H9 (cell line): Measurements from ENCODE around the gene AJAP1. TPM values are rescaled to one million over a fixed set of nuclear protein-coding genes. Genes with fewer than 3 reads are reported as not detected.

Source experiments
- DNase-seq: peaks from one replicate; pipeline ENCODE4 v3.0.0-alpha.2; 2017
- H2AFZ ChIP-seq: one replicate; pipeline ENCODE4 v1.6.1; 2013; ENCODE audit warnings: mild to moderate bottlenecking, low read length, control low read depth, moderate library complexity
- H2AK5ac ChIP-seq: 2 replicates; pipeline ENCODE4 v1.6.1; 2013; ENCODE audit warnings: low read length, control low read depth, mixed read lengths; ENCODE audit not compliant: insufficient read length
- H2BK120ac ChIP-seq: one replicate; pipeline ENCODE4 v1.6.1; 2013; ENCODE audit warnings: low read depth, mild to moderate bottlenecking, low read length, control low read depth, inconsistent platforms; ENCODE audit not compliant: poor library complexity, severe bottlenecking
- H2BK12ac ChIP-seq: 2 replicates; pipeline ENCODE4 v1.6.1; 2013; ENCODE audit warnings: low read length, control low read depth, mixed read lengths, low read depth; ENCODE audit not compliant: insufficient read length
- H2BK15ac ChIP-seq: 2 replicates; pipeline ENCODE4 v1.6.1; 2013; ENCODE audit warnings: low read depth, low read length, control low read depth
- H2BK20ac ChIP-seq: one replicate; pipeline ENCODE4 v1.6.1; 2013; ENCODE audit warnings: low read depth, mild to moderate bottlenecking, low read length, control low read depth, inconsistent platforms; ENCODE audit not compliant: poor library complexity, severe bottlenecking
- H2BK5ac ChIP-seq: 2 replicates; pipeline ENCODE4 v1.6.1; 2013; ENCODE audit warnings: low read length, control low read depth, mixed read lengths; ENCODE audit not compliant: insufficient read length
- H3K14ac ChIP-seq: 2 replicates; pipeline ENCODE4 v1.6.1; 2013; ENCODE audit warnings: low read length, control low read depth; ENCODE audit not compliant: insufficient read depth
- H3K18ac ChIP-seq: 2 replicates; pipeline ENCODE4 v1.6.1; 2013; ENCODE audit warnings: low read depth, mild to moderate bottlenecking, mixed read lengths, low read length, control low read depth; ENCODE audit not compliant: insufficient read length
- H3K23ac ChIP-seq: 2 replicates; pipeline ENCODE4 v1.6.1; 2013; ENCODE audit warnings: low read length, control low read depth, mixed read lengths, low read depth; ENCODE audit not compliant: insufficient read length
- H3K23me2 ChIP-seq: 2 replicates; pipeline ENCODE4 v1.6.1; 2013; ENCODE audit warnings: low read depth, mild to moderate bottlenecking, mixed read lengths, low read length, control low read depth; ENCODE audit not compliant: insufficient read length, poor library complexity, severe bottlenecking
- H3K27ac ChIP-seq: 2 replicates; pipeline ENCODE4 v1.5.1; 2013; ENCODE audit warnings: low read length, control low read depth, mixed read lengths, low read depth; ENCODE audit not compliant: insufficient read length
- H3K27me3 ChIP-seq: 2 replicates; pipeline ENCODE4 v1.6.1; 2013; ENCODE audit warnings: low read length, control low read depth, inconsistent platforms; ENCODE audit not compliant: insufficient read depth
- H3K4ac ChIP-seq: 2 replicates; pipeline ENCODE4 v1.6.1; 2013; ENCODE audit warnings: low read depth, mild to moderate bottlenecking, control low read depth, inconsistent platforms, low read length, moderate library complexity
- H3K4me1 ChIP-seq: 2 replicates; pipeline ENCODE4 v1.6.1; 2013; ENCODE audit warnings: low read length, control low read depth, inconsistent platforms; ENCODE audit not compliant: insufficient read depth
- H3K4me2 ChIP-seq: 2 replicates; pipeline ENCODE4 v1.6.1; 2013; ENCODE audit warnings: low read length, control low read depth, mixed read lengths; ENCODE audit not compliant: insufficient read length, insufficient read depth
- H3K56ac ChIP-seq: 2 replicates; pipeline ENCODE4 v1.6.1; 2013; ENCODE audit warnings: low read depth, mild to moderate bottlenecking, mixed read lengths, low read length, control low read depth; ENCODE audit not compliant: insufficient read length
- H3K79me1 ChIP-seq: 2 replicates; pipeline ENCODE4 v1.6.1; 2013; ENCODE audit warnings: low read depth, mild to moderate bottlenecking, moderate library complexity, low read length, control low read depth, inconsistent platforms; ENCODE audit not compliant: insufficient read depth, poor library complexity, severe bottlenecking
- H3K79me2 ChIP-seq: 2 replicates; pipeline ENCODE4 v1.6.1; 2013; ENCODE audit warnings: low read length, control low read depth, inconsistent platforms; ENCODE audit not compliant: insufficient read depth
- H3K9ac ChIP-seq: 2 replicates; pipeline ENCODE4 v1.6.1; 2013; ENCODE audit warnings: low read length, control low read depth, mixed read lengths; ENCODE audit not compliant: insufficient read length; ENCODE audit errors: extremely low read depth
- H3K9me3 ChIP-seq: one replicate; pipeline ENCODE4 v1.6.1; 2013; ENCODE audit warnings: low read depth, low read length, inconsistent platforms; ENCODE audit not compliant: control insufficient read depth
- H3T11ph ChIP-seq: one replicate; pipeline ENCODE4 v1.6.1; 2013; ENCODE audit warnings: mild to moderate bottlenecking, low read length, control low read depth, inconsistent platforms
- H4K20me1 ChIP-seq: one replicate; pipeline ENCODE4 v1.6.1; 2013; ENCODE audit not compliant: control insufficient read depth, insufficient read length, insufficient read depth
- H4K5ac ChIP-seq: 2 replicates; pipeline ENCODE4 v1.6.1; 2013; ENCODE audit warnings: low read depth, mild to moderate bottlenecking, mixed read lengths, low read length, control low read depth; ENCODE audit not compliant: insufficient read length
- H4K8ac ChIP-seq: replicated peaks from 2 replicates; pipeline ENCODE4 v1.6.1; 2013; ENCODE audit warnings: low read length, control low read depth, mixed read lengths, low read depth; ENCODE audit not compliant: insufficient read length
- H4K91ac ChIP-seq: 2 replicates; pipeline ENCODE4 v1.6.1; 2013; ENCODE audit warnings: low read depth, mild to moderate bottlenecking, moderate library complexity, mixed read lengths, low read length, control low read depth; ENCODE audit not compliant: insufficient read length
- H3K27ac Mint-ChIP-seq, 3 experiments: 2 replicates in 2 of 3; 3 replicates in 1 of 3; pipeline ENCODE4 v1.8.0; 2020 to 2021; ENCODE audit warnings: mixed read lengths in 3 of 3, mild to moderate bottlenecking in 1 of 3, moderate library complexity in 1 of 3
- H3K27me3 Mint-ChIP-seq: 2 replicates; pipeline ENCODE4 v1.8.0; 2021; ENCODE audit warnings: low read depth, mild to moderate bottlenecking, moderate library complexity, mixed read lengths
- H3K36me3 Mint-ChIP-seq, 3 experiments: 2 replicates in 2 of 3; 3 replicates in 1 of 3; pipeline ENCODE4 v1.8.0; 2020 to 2021; ENCODE audit warnings: low read depth in 3 of 3, mixed read lengths in 3 of 3; ENCODE audit not compliant: insufficient read depth in 1 of 3
- H3K4me1 Mint-ChIP-seq, 2 experiments: 2 replicates each; pipeline ENCODE4 v1.8.0; 2020; ENCODE audit warnings: mixed read lengths in 2 of 2
- H3K4me3 Mint-ChIP-seq, 2 experiments: 2 replicates in 1 of 2; 3 replicates in 1 of 2; pipeline ENCODE4 v1.8.0; 2020 to 2021; ENCODE audit warnings: mild to moderate bottlenecking in 2 of 2, mixed read lengths in 2 of 2, moderate library complexity in 1 of 2
- H3K9me3 Mint-ChIP-seq, 2 experiments: 2 replicates in 1 of 2; 3 replicates in 1 of 2; pipeline ENCODE4 v1.8.0; 2020; ENCODE audit warnings: mild to moderate bottlenecking in 2 of 2, mixed read lengths in 2 of 2, moderate library complexity in 1 of 2
- WGBS: extraction: QIAGEN DNeasy Blood & Tissue Kit; methylation state at CpG from one replicate; pipeline ENCODE4 v1.1.7; 2013; ENCODE audit warnings: missing lambda C conversion rate, low lambda C conversion rate, mixed read lengths; ENCODE audit not compliant: insufficient read length; ENCODE audit errors: extremely low coverage; 5-methylcytosine and 5-hydroxymethylcytosine counted together
- total RNA-seq: library from RNA; stranded (reverse); gene quantifications from 2 replicates; pipeline ENCODE4 v1.2.1, GENCODE V29; 2021
- TF ChIP-seq, protein P1 (sequence below): fragments of 200-600 bp; sonication (generic); conservative IDR thresholded peaks from 3 replicates; pipeline ENCODE4 v1.8.0; 2021; ENCODE audit warnings: antibody characterized with exemption, mild to moderate bottlenecking

The AJAP1 gene
- total RNA-seq, 1 experiment from 2014 or later: 8.6 TPM

DNA sequence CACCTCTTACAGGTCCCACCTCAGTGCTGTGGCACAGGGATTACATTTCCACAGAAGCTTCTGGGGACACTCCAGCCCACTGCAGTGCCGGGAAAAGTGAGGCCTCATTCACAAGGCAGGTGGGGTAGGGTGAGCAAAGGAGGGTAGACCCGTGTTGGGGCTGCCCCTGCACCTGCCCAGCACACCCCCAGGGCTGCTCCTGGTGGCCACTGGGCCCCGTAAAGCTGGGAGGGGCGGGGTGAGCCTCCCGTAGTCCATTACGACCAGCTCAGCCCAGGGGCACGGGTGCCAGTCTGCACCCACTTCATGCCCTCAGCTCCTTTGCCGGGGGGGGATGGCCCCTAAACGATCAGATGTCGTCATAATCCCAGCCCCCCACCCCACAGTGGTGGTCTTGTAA lies 39.5 kb downstream of the AJAP1 start:
- H3K4ac ChIP-seq: no peak overlapping the region
- H2BK5ac ChIP-seq: no peak overlapping the region
- H3K36me3 Mint-ChIP-seq: peaks cover 0 to 10% (median 0%) of the 10 kb centered on the region in 3 experiments; a peak in 3 of 7 replicates
- no peak overlapping the region for H3K4me2 ChIP-seq
- H3K9ac ChIP-seq: no peak overlapping the region
- H3K4me3 Mint-ChIP-seq: no peak overlapping the region
- peaks cover 0 to 4% of the 10 kb centered on the region in 2 experiments; a peak in 1 of 4 replicates for H3K4me1 Mint-ChIP-seq
- H2AFZ ChIP-seq: no peak overlapping the region
- no peaks in the 10 kb centered on the region for H3K27me3 ChIP-seq
- no peak for DNase-seq
- H4K5ac ChIP-seq: no peak overlapping the region
- H3K9me3 Mint-ChIP-seq: peaks cover 0 to 7% of the 10 kb centered on the region in 2 experiments; a peak in 3 of 5 replicates
- no peak overlapping the region for H2BK12ac ChIP-seq
- H3K79me1 ChIP-seq: no peaks in the 10 kb centered on the region
- H2AK5ac ChIP-seq: no peak overlapping the region
- H3K79me2 ChIP-seq: no peaks in the 10 kb centered on the region
- H4K20me1 ChIP-seq: no peaks in the 10 kb centered on the region
- H2BK20ac ChIP-seq: no peak overlapping the region
- H4K8ac ChIP-seq: no peak overlapping the region
- WGBS: no CpG with 5 or more reads among the region's 10 CpGs
- H3K14ac ChIP-seq: no peak overlapping the region
- no peak overlapping the region for H3K27ac ChIP-seq
- no peak overlapping the region for H4K91ac ChIP-seq
- H2BK15ac ChIP-seq: no peak overlapping the region
- peaks cover 11% of the 10 kb centered on the region for H3K27me3 Mint-ChIP-seq
- no peak overlapping the region for H3T11ph ChIP-seq
- no peaks in the 10 kb centered on the region for H3K23me2 ChIP-seq
- H2BK120ac ChIP-seq: no peak overlapping the region
- H3K18ac ChIP-seq: no peak overlapping the region
- no peaks in the 10 kb centered on the region for H3K9me3 ChIP-seq
- H3K27ac Mint-ChIP-seq: no peak overlapping the region
- no peak overlapping the region for H3K56ac ChIP-seq
- H3K4me1 ChIP-seq: no peaks in the 10 kb centered on the region
- no peak overlapping the region for H3K23ac ChIP-seq
- TF ChIP-seq, protein P1, sequence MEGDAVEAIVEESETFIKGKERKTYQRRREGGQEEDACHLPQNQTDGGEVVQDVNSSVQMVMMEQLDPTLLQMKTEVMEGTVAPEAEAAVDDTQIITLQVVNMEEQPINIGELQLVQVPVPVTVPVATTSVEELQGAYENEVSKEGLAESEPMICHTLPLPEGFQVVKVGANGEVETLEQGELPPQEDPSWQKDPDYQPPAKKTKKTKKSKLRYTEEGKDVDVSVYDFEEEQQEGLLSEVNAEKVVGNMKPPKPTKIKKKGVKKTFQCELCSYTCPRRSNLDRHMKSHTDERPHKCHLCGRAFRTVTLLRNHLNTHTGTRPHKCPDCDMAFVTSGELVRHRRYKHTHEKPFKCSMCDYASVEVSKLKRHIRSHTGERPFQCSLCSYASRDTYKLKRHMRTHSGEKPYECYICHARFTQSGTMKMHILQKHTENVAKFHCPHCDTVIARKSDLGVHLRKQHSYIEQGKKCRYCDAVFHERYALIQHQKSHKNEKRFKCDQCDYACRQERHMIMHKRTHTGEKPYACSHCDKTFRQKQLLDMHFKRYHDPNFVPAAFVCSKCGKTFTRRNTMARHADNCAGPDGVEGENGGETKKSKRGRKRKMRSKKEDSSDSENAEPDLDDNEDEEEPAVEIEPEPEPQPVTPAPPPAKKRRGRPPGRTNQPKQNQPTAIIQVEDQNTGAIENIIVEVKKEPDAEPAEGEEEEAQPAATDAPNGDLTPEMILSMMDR: no peak
